HG03095 (cell line): Measurements from ENCODE around the gene PRDM1.
"Not testable (repeated sequence)": the region's sequence is repeated elsewhere in the genome, so short reads cannot be mapped to it uniquely, and the experiment has no call there.

Experiments used
- ATAC-seq: cut with Tn5 transposase; IDR thresholded peaks from one replicate; pipeline ENCODE4 v1.9.1; 2021; ENCODE audit warnings: moderate library complexity; ENCODE audit not compliant: unreplicated experiment

The PRDM1 gene

GRCh38 chr6:106134906-106135634 lies 48.9 kb downstream of the PRDM1 start:
- no peak for ATAC-seq

- ATAC-seq: no peak
These were observed 49.9 kb downstream of the PRDM1 start for GRCh38 chr6:106135911-106136571.

- no peak for ATAC-seq
These were observed 50.7 kb downstream of the PRDM1 start for GRCh38 chr6:106136845-106137244.

GRCh38 chr6:106138151-106138550 lies 52.0 kb downstream of the PRDM1 start:
- no peak for ATAC-seq

- peak; percentile 76 for ATAC-seq
These were observed 55.5 kb downstream of the PRDM1 start for GRCh38 chr6:106141441-106142237.

GRCh38 chr6:106142876-106143431 lies 56.8 kb downstream of the PRDM1 start:
- no peak for ATAC-seq

- no peak for ATAC-seq
These were observed 57.5 kb downstream of the PRDM1 start for GRCh38 chr6:106143665-106144064.

GRCh38 chr6:106145144-106145543 lies 59.0 kb downstream of the PRDM1 start:
- ATAC-seq: no peak

- ATAC-seq: peak; percentile 39
These were observed 59.6 kb downstream of the PRDM1 start for GRCh38 chr6:106145741-106146227.

GRCh38 chr6:106146852-106147351 lies 60.8 kb downstream of the PRDM1 start:
- peak; percentile 35 for ATAC-seq

GRCh38 chr6:106147476-106147875 lies 61.3 kb downstream of the PRDM1 start:
- no peak for ATAC-seq

GRCh38 chr6:106149472-106150069 lies 63.4 kb downstream of the PRDM1 start:
- no peak for ATAC-seq

GRCh38 chr6:106152476-106152875 lies 66.3 kb downstream of the PRDM1 start:
- ATAC-seq: not testable (repeated sequence)

GRCh38 chr6:106152952-106153351 lies 66.8 kb downstream of the PRDM1 start:
- ATAC-seq: no peak

GRCh38 chr6:106154326-106154725 lies 68.2 kb downstream of the PRDM1 start:
- no peak for ATAC-seq

- ATAC-seq: no peak
These were observed 69.2 kb downstream of the PRDM1 start for GRCh38 chr6:106155219-106155830.

- ATAC-seq: no peak
These were observed 70.3 kb downstream of the PRDM1 start for GRCh38 chr6:106156413-106156812.

- ATAC-seq: no peak
These were observed 70.7 kb downstream of the PRDM1 start for GRCh38 chr6:106156863-106157262.

GRCh38 chr6:106158816-106159215 lies 72.7 kb downstream of the PRDM1 start:
- no peak for ATAC-seq
